ENCODE results near the gene MKLN1.

DNA sequence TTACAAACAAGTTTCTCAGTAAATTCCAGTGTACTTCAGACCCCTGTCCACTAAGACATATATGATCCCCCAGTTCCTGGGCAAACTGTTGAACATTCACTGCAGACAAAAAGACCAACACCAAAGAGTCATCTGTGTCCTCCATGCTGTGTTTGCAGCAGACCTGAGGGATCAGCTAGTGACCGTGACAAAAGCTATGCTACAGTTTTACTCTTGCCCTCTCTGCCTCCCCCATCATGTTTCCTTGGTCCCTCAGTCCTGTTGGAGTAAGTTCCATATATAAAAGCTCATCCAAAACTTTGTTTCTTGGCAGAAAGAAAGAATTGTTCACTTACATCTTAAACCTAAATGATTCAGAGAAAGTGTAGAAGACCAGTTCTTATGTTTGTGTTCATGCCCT is 172.7 kb downstream of the MKLN1 start:
- TF ChIP-seq, protein P1, sequence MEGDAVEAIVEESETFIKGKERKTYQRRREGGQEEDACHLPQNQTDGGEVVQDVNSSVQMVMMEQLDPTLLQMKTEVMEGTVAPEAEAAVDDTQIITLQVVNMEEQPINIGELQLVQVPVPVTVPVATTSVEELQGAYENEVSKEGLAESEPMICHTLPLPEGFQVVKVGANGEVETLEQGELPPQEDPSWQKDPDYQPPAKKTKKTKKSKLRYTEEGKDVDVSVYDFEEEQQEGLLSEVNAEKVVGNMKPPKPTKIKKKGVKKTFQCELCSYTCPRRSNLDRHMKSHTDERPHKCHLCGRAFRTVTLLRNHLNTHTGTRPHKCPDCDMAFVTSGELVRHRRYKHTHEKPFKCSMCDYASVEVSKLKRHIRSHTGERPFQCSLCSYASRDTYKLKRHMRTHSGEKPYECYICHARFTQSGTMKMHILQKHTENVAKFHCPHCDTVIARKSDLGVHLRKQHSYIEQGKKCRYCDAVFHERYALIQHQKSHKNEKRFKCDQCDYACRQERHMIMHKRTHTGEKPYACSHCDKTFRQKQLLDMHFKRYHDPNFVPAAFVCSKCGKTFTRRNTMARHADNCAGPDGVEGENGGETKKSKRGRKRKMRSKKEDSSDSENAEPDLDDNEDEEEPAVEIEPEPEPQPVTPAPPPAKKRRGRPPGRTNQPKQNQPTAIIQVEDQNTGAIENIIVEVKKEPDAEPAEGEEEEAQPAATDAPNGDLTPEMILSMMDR (IDR thresholded peaks at IDR 0.05), result no peak
- no peak for TF ChIP-seq POLR2A (IDR thresholded peaks at IDR 0.05)

Data from esophagus squamous epithelium (tissue), 4 donors.